CD8-positive, alpha-beta memory T cell (primary cell): ENCODE results near the gene LMOD1. TPM values are rescaled to one million over a fixed set of nuclear protein-coding genes. Genes with fewer than 3 reads are reported as not detected.

Experiments
- CTCF ChIA-PET: fragments of 350-600 bp; sonication (Branson Sonifier 250); formaldehyde crosslinking; loops from one replicate; lab custom pipeline; 2021; ENCODE audit warnings: antibody characterized with exemption; lab: Charles Lee
- POLR2A ChIA-PET: fragments of 350-600 bp; sonication (Branson Sonifier 250); formaldehyde crosslinking; loops from one replicate; lab custom pipeline; 2021; ENCODE audit warnings: antibody characterized with exemption; lab: Charles Lee
- DNase-seq, 5 donors: peaks; one replicate each; pipeline versions ENCODE4 v3.0.0 to v3.0.0-alpha.2; 2020 to 2022; ENCODE audit warnings: mixed read lengths in 1 of 5
- H3K27ac ChIP-seq: one replicate; pipeline ENCODE4 v1.7.0; 2013; ENCODE audit warnings: low read depth, mild to moderate bottlenecking, low read length, moderate library complexity
- H3K27me3 ChIP-seq: 2 replicates; pipeline ENCODE4 v1.7.0; 2013; ENCODE audit warnings: low read length, mild to moderate bottlenecking; ENCODE audit not compliant: insufficient read depth, poor library complexity, severe bottlenecking
- H3K36me3 ChIP-seq: 2 replicates; pipeline ENCODE4 v1.7.0; 2013; ENCODE audit warnings: mild to moderate bottlenecking, low read length, moderate library complexity; ENCODE audit not compliant: insufficient read depth
- H3K4me1 ChIP-seq: 2 replicates; pipeline ENCODE4 v1.7.0; 2013; ENCODE audit warnings: mild to moderate bottlenecking, low read length, moderate library complexity; ENCODE audit not compliant: insufficient read depth
- H3K4me3 ChIP-seq: 2 replicates; pipeline ENCODE4 v1.7.0; 2013; ENCODE audit warnings: mild to moderate bottlenecking, low read length
- H3K9me3 ChIP-seq: 2 replicates; pipeline ENCODE4 v1.7.0; 2013; ENCODE audit warnings: mild to moderate bottlenecking, low read length
- H3K27ac Mint-ChIP-seq, 8 donors: one replicate each; pipeline ENCODE4 v1.8.0; 2020 to 2021; ENCODE audit warnings: mixed read lengths in 8 of 8, mild to moderate bottlenecking in 6 of 8, inconsistent platforms in 3 of 8, moderate library complexity in 3 of 8
- H3K27me3 Mint-ChIP-seq, 2 donors: one replicate each; pipeline ENCODE4 v1.8.0; 2020 to 2021; ENCODE audit warnings: mixed read lengths in 2 of 2, mild to moderate bottlenecking in 1 of 2, moderate library complexity in 1 of 2
- H3K36me3 Mint-ChIP-seq, 3 donors: one replicate each; pipeline ENCODE4 v1.8.0; 2020 to 2021; ENCODE audit warnings: mixed read lengths in 3 of 3, inconsistent platforms in 1 of 3, mild to moderate bottlenecking in 1 of 3
- H3K4me1 Mint-ChIP-seq, 3 donors: one replicate each; pipeline ENCODE4 v1.8.0; 2020 to 2021; ENCODE audit warnings: mixed read lengths in 3 of 3, inconsistent platforms in 1 of 3, mild to moderate bottlenecking in 1 of 3
- H3K4me3 Mint-ChIP-seq, 7 donors: one replicate each; pipeline ENCODE4 v1.8.0; 2020 to 2021; ENCODE audit warnings: mixed read lengths in 7 of 7, mild to moderate bottlenecking in 6 of 7, moderate library complexity in 4 of 7, inconsistent platforms in 2 of 7
- H3K9me3 Mint-ChIP-seq, 5 donors: one replicate each; pipeline ENCODE4 v1.8.0; 2020 to 2022; ENCODE audit warnings: mixed read lengths in 5 of 5, mild to moderate bottlenecking in 3 of 5, moderate library complexity in 2 of 5, inconsistent platforms in 1 of 5
- polyA plus RNA-seq: library from polyadenylated mRNA; unstranded; fragments of 300-500 nt; fragmentation: Illumina TruSeq; gene quantifications from one replicate; pipeline ENCODE4 v1.2.3, GENCODE V29; 2021
- total RNA-seq, 2 experiments: library from RNA; stranded (reverse); gene quantifications; one replicate each; pipeline ENCODE4 v1.2.3, GENCODE V29; 2021

LMOD1 gene
- total and polyA plus RNA-seq, 3 experiments from 2014 or later: not detected

DNA sequence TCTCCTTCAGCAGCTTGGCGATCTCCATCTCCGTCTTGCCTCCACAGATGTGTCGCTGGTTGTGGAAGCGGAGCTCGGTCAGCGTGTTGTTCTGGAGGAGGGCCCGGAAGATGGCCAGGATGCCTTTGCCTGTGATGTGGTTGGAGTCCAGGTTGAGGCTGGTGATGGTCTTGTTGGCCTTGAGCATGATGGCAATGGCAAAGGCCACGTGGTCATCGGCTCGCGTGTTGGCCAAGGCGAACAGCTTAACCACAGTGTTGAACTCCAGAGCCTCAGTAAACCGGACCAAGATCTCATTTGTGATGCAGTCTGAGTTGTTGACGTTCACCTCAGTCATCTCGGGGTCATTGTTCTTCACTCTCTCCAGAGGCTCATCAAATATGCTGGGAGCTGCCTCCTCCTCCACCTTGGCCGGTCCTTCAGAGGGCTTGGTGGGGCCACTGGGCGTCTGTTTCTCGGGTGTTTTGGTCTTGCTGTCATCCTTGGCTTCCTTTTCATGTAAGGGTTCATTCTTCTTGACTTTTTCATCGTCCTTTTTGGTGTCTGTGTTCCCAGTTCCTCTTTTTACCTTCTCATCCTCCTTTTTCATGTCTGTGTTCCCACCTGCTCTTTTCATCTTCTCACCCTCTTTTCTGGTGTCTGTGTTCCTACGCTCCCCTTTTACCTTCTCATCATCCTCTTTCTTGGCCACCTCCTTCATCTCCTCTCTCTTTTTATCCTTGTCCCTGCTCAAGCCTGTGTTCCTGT is 46.5 kb downstream of the LMOD1 start:
- Histone ChIP-seq H3K27ac (no peak overlapping the region), H3K27me3 (no peaks in the 10 kb centered on the region), H3K4me3 (no peak overlapping the region), H3K36me3 (no peaks in the 10 kb centered on the region), H3K9me3 (no peaks in the 10 kb centered on the region), H3K4me1 (peaks cover 5% of the 10 kb centered on the region)
- Mint-ChIP-seq H3K4me1 (peaks cover 5 to 8% (median 7%) of the 10 kb centered on the region in 3 donors), H3K27ac (peak overlapping the region in 1 of 8 donors; percentile 88), H3K4me3 (no peak overlapping the region), H3K9me3 (no peaks in the 10 kb centered on the region), H3K36me3 (no peaks in the 10 kb centered on the region), H3K27me3 (peaks cover 3 to 10% of the 10 kb centered on the region in 2 donors)
- ChIA-PET POLR2A (no interaction called here), CTCF (interaction anchor here (1.2 kb wide), 2 partner anchors 13 to 73 kb away, joined by 3 to 4 read pairs; no protein-coding TSS in a partner anchor)
- DNase-seq: no peak

DNA sequence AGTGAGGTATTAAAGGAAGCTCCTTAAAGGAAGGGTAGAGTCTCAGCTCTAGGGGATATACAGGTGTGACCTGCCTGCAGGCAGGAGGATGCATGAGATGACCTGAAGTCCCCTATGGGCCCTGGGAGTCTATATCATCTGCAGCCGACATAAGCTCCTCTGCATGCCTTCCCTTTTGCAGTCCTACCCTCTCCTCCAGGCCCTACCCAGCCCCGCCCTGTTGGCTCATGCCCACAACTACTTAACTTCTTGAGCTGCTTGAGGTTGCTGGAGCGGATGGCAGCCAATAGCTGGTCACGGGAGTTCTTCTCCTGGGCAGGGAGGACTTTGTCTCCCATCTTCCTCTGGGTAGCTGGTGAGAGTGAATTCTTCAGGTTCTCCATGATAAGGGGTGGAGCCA is 47.4 kb downstream of the LMOD1 start:
- Histone ChIP-seq H3K27ac (no peak overlapping the region), H3K9me3 (no peaks in the 10 kb centered on the region), H3K4me1 (peaks cover 5% of the 10 kb centered on the region), H3K27me3 (no peaks in the 10 kb centered on the region), H3K36me3 (no peaks in the 10 kb centered on the region), H3K4me3 (no peak overlapping the region)
- Mint-ChIP-seq H3K27me3 (peaks cover 7 to 13% of the 10 kb centered on the region in 2 donors), H3K27ac (no peak overlapping the region), H3K9me3 (no peaks in the 10 kb centered on the region), H3K4me1 (peaks cover 5 to 8% (median 7%) of the 10 kb centered on the region in 3 donors), H3K36me3 (no peaks in the 10 kb centered on the region), H3K4me3 (no peak overlapping the region)
- ChIA-PET CTCF (interaction anchor here (1.2 kb wide), 2 partner anchors 12 to 73 kb away, joined by 3 to 4 read pairs; no protein-coding TSS in a partner anchor), POLR2A (no interaction called here)
- no peak for DNase-seq

DNA sequence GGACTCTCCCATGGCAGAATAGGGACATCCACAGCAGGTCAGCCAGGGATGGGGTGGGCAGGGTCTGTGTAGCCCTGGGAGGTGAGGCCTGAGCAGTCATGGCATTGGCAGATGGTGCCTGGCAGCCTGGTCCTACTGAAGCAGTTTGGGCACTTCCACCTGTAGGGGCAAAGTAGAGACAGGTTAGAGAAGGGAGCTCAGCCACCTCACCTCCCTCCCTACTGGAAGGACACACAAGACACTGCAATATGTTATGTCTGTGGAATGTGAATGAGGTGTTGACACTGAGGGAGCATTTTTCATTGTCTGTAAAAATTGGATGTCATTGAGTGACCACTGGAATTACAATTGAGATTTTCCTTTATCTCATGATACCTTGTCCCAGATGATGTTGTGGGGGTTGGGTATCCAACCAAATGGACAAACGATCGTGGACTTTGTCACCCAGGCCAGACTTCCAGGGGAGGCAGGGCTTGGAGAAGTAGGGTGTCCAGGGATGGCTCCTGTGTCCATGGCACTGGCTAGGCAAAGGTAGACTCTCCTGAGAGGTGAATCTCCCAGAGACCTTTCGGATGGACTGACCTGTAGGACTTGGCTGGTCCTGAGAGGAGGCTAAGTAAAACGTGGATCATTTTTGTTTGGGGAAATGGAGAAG is 48.0 kb downstream of the LMOD1 start:
- H3K27me3 Mint-ChIP-seq: peaks cover 11 to 19% of the 10 kb centered on the region in 2 donors
- H3K4me3 Mint-ChIP-seq: no peak overlapping the region
- no peak overlapping the region for H3K27ac ChIP-seq
- peak overlapping the region in 1 of 8 donors; percentile 61 for H3K27ac Mint-ChIP-seq
- H3K4me1 ChIP-seq: peaks cover 5% of the 10 kb centered on the region
- H3K36me3 ChIP-seq: no peaks in the 10 kb centered on the region
- no peaks in the 10 kb centered on the region for H3K9me3 ChIP-seq
- no peak for DNase-seq
- ChIA-PET POLR2A (no interaction called here), CTCF (interaction anchor here (1.1 to 1.2 kb wide), 3 partner anchors 12 to 74 kb away, joined by 3 to 4 read pairs (median 4); no protein-coding TSS in a partner anchor)
- H3K9me3 Mint-ChIP-seq: no peaks in the 10 kb centered on the region
- no peaks in the 10 kb centered on the region for H3K27me3 ChIP-seq
- no peaks in the 10 kb centered on the region for H3K36me3 Mint-ChIP-seq
- peaks cover 5 to 8% (median 7%) of the 10 kb centered on the region in 3 donors for H3K4me1 Mint-ChIP-seq
- H3K4me3 ChIP-seq: no peak overlapping the region

DNA sequence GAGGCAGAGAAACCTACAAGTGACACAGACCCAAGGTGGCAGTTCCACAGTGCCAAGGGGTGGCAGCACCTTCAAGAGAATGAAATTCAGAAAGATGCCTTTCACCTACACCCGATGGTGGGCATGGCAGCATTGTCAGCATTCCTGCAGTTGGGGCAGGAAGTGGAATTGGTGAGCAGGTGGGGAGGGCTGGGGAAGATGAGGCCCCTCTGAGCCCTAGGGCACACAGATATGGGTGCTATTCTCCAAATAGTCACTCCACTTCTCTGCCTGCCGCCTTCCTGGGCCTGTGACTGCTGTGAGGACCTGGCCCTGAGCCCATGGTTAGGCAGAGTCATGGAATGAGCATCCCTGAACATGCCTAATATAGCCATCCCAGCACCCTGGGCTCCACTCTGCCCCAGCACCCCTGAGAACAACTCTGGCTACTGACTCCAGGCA is 49.4 kb downstream of the LMOD1 start:
- Histone ChIP-seq H3K27ac (no peak overlapping the region), H3K4me1 (peaks cover 5% of the 10 kb centered on the region), H3K4me3 (no peak overlapping the region), H3K9me3 (no peaks in the 10 kb centered on the region), H3K36me3 (no peaks in the 10 kb centered on the region), H3K27me3 (peaks cover 4% of the 10 kb centered on the region)
- Mint-ChIP-seq H3K9me3 (no peaks in the 10 kb centered on the region), H3K27ac (no peak overlapping the region), H3K4me3 (no peak overlapping the region), H3K27me3 (peaks cover 23 to 29% of the 10 kb centered on the region in 2 donors), H3K36me3 (no peaks in the 10 kb centered on the region), H3K4me1 (peaks cover 5 to 8% (median 7%) of the 10 kb centered on the region in 3 donors)
- ChIA-PET POLR2A (no interaction called here), CTCF (interaction anchor here (0.8 to 3.6 kb wide), 18 partner anchors 7 to 103 kb away, joined by 3 to 48 read pairs (median 6); partner anchors contain the start of genes IPO9, RNPEP and TIMM17A)
- no peak for DNase-seq

DNA sequence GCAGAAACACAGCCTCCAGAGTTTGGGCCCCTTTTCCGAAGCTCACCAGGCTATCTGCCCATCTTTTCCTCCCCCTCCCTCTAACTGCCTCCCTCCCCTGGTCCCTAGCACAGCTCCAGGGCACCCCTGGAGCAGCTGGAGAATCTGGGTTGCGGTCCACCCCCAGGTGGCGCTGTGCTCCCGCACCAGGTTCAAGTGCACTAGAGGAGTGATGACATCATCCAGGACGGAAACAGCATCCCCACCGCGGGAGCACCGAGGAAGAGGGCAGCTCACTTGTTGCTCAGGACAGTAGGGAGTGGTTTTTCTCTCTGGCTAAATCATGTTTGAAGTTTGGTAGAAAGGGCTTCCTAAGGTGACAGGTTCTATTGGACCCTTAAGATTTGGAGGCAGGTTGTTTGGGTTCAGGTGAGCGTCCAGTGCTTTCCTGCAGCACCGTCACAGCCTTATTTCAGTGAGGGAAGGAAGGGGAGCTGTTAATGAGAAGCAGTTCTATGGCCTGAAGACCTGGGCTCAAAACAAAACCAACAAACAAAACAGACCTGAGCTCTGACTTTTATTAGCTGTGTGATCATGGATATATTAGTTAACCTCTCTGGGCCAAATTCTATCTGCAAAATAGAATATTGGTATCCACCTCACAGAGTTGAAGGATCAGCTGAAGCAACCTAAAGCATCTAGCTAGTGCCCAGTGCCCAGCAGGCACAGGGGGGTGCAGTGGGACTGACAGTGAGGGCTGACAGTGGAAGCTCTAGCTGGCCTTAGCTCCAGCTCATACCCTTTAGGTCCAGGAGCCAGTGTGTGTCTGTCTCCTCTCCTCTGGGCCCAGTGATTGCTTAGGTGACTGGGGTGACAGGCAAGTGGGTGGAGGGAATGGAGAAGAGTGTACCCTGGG is 50.2 kb downstream of the LMOD1 start:
- Histone ChIP-seq H3K36me3 (no peaks in the 10 kb centered on the region), H3K4me1 (peaks cover 5% of the 10 kb centered on the region), H3K9me3 (no peaks in the 10 kb centered on the region), H3K27ac (no peak overlapping the region), H3K27me3 (peaks cover 10% of the 10 kb centered on the region), H3K4me3 (no peak overlapping the region)
- Mint-ChIP-seq H3K36me3 (no peaks in the 10 kb centered on the region), H3K9me3 (no peaks in the 10 kb centered on the region), H3K27ac (peak overlapping the region in 7 of 8 donors; percentile 26 to 86 (median 79)), H3K4me3 (peak overlapping the region in 6 of 7 donors; percentile 38 to 79 (median 67)), H3K27me3 (peaks cover 25 to 37% of the 10 kb centered on the region in 2 donors), H3K4me1 (peaks cover 5 to 8% (median 7%) of the 10 kb centered on the region in 3 donors)
- POLR2A ChIA-PET: interaction anchor here (0.6 kb wide), 1 partner anchor 79 kb away, joined by 3 read pairs; no protein-coding TSS in a partner anchor
- CTCF ChIA-PET: interaction anchor here (0.8 to 3.6 kb wide), 30 partner anchors 8 to 782 kb away, joined by 3 to 48 read pairs (median 4); partner anchors contain the start of genes IPO9, RNPEP and TIMM17A
- DNase-seq: peak; percentile 67 to 88 (median 71)

DNA sequence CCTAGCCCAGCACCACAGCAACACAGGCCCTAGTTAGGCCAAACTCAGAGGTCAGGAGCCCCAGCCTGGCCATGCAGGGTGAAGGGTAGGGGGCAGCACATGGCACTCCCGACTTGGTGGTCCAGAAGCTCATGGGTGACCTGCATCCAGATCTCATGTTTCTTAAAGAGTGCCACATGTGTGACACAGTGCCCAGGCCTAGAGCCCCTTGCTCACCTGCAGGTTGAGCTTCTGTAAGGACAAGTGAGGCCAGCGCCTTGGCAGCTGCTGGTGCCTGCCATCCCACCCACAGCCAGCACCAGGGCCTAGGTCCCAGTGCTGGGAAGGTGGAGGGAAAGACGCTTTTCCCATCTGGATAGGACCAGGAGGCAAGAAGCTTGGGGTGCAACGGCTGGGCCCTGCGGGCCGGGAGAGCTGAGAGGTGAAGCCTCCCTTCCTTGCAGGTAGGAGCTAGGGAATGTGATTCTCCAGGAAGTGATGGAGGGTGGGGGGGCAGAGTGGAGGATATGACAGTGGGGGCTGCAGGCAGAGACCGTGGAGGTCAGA is 51.2 kb downstream of the LMOD1 start:
- POLR2A ChIA-PET: interaction anchor here (0.6 kb wide), 1 partner anchor 80 kb away, joined by 3 read pairs; no protein-coding TSS in a partner anchor

More for the DNA sequence above, 51.2 kb downstream of the LMOD1 start:
- CTCF ChIA-PET: interaction anchor here (0.8 to 3.6 kb wide), 20 partner anchors 9 to 382 kb away, joined by 3 to 48 read pairs (median 8); partner anchors contain the start of gene RNPEP
- no peaks in the 10 kb centered on the region for H3K9me3 Mint-ChIP-seq
- DNase-seq: no peak
- peaks cover 33 to 45% of the 10 kb centered on the region in 2 donors for H3K27me3 Mint-ChIP-seq
- Histone ChIP-seq H3K36me3 (no peaks in the 10 kb centered on the region), H3K4me3 (no peak overlapping the region), H3K27me3 (peaks cover 11% of the 10 kb centered on the region), H3K4me1 (peaks cover 5% of the 10 kb centered on the region), H3K27ac (no peak overlapping the region), H3K9me3 (no peaks in the 10 kb centered on the region)
- H3K27ac Mint-ChIP-seq: peak overlapping the region in 1 of 8 donors; percentile 57
- no peak overlapping the region for H3K4me3 Mint-ChIP-seq
- peaks cover 5 to 8% (median 7%) of the 10 kb centered on the region in 3 donors for H3K4me1 Mint-ChIP-seq
- peaks cover 0 to 6% (median 0%) of the 10 kb centered on the region in 3 donors for H3K36me3 Mint-ChIP-seq
